HEK293 (cell line): ENCODE data around the gene QPCTL.
"Not testable (repeated sequence)": the region's sequence is repeated elsewhere in the genome, so short reads cannot be mapped to it uniquely, and the experiment has no call there.

Experiments used
- CTCF ChIA-PET: fragments of 350-600 bp; formaldehyde crosslinking; extraction: SDS; loops from one replicate; lab custom pipeline; 2021; ENCODE audit warnings: antibody characterized with exemption; lab: Yijun Ruan, JAX
- POLR2A ChIA-PET: fragments of 300-600 bp; formaldehyde crosslinking; extraction: SDS; loops from one replicate; lab custom pipeline; 2020; ENCODE audit warnings: antibody characterized with exemption, inconsistent platforms; lab: Yijun Ruan, JAX
- H3K27ac ChIP-seq: fragments of 200-500 bp; sonication (Bioruptor generic); 2 replicates; pipeline ENCODE4 v1.5.1; 2014; ENCODE audit warnings: low read depth, low read length, control low read depth, inconsistent platforms; ENCODE audit errors: extremely low read depth
- H3K36me3 ChIP-seq, 2 experiments: fragments of 200-500 bp in 1 of 2; sonication (Bioruptor generic) in 1 of 2; 1 replicate in 1 of 2; 2 replicates in 1 of 2; pipeline ENCODE4 v1.5.1; 2014 to 2017; ENCODE audit warnings: inconsistent platforms in 2 of 2, low read length in 2 of 2; ENCODE audit not compliant: control insufficient read depth in 2 of 2, insufficient read depth in 1 of 2
- H3K4me1 ChIP-seq: fragments of 200-500 bp; sonication (Bioruptor generic); 2 replicates; pipeline ENCODE4 v1.5.1; 2014; ENCODE audit warnings: mild to moderate bottlenecking, low read length, inconsistent platforms; ENCODE audit not compliant: control insufficient read depth, insufficient read depth
- H3K4me3 ChIP-seq: 2 replicates; pipeline ENCODE4 v1.5.1; 2011; ENCODE audit warnings: low read depth, mild to moderate bottlenecking, control low read depth, low read length, moderate library complexity
- H3K9me3 ChIP-seq: fragments of 200-500 bp; sonication (Bioruptor generic); 2 replicates; pipeline ENCODE4 v1.5.1; 2014; ENCODE audit warnings: low read depth, low read length, inconsistent platforms; ENCODE audit not compliant: control insufficient read depth, insufficient read depth
- EGR2 ChIP-seq: fragments of 450-650 bp; formaldehyde crosslinking; IDR thresholded peaks from 2 replicates; pipeline ENCODE4 v1.5.1; 2016; ENCODE audit warnings: low read depth, missing biosample characterization, missing genetic modification characterization
- GLIS1 ChIP-seq: fragments of 450-650 bp; formaldehyde crosslinking; IDR thresholded peaks from 2 replicates; pipeline ENCODE4 v1.5.1; 2016; ENCODE audit warnings: missing biosample characterization, missing genetic modification characterization
- HOXA7 ChIP-seq: sonication (generic); formaldehyde crosslinking; IDR thresholded peaks from 2 replicates; pipeline ENCODE4 v1.8.1; 2022; ENCODE audit warnings: missing genetic modification reagents, borderline replicate concordance
- HOXD13 ChIP-seq: sonication (generic); formaldehyde crosslinking; IDR thresholded peaks from 2 replicates; pipeline ENCODE4 v1.8.0; 2022; ENCODE audit warnings: missing genetic modification reagents, borderline replicate concordance
- KLF7 ChIP-seq: fragments of 450-650 bp; formaldehyde crosslinking; IDR thresholded peaks from 2 replicates; pipeline ENCODE4 v1.5.1; 2016; ENCODE audit warnings: missing biosample characterization, missing genetic modification characterization, borderline replicate concordance
- MYNN ChIP-seq: fragments of 450-650 bp; formaldehyde crosslinking; IDR thresholded peaks from 2 replicates; pipeline ENCODE4 v1.5.1; 2016; ENCODE audit warnings: missing biosample characterization, missing genetic modification characterization, borderline replicate concordance
- PBX3 ChIP-seq: sonication (generic); formaldehyde crosslinking; IDR thresholded peaks from 2 replicates; pipeline ENCODE4 v1.8.1; 2022; ENCODE audit warnings: mild to moderate bottlenecking, moderate library complexity, missing genetic modification reagents
- SALL2 ChIP-seq: fragments of 450-650 bp; formaldehyde crosslinking; IDR thresholded peaks from 2 replicates; pipeline ENCODE4 v1.5.0; 2017; ENCODE audit warnings: missing biosample characterization, mild to moderate bottlenecking, missing genetic modification characterization, borderline replicate concordance
- SP2 ChIP-seq: fragments of 450-650 bp; formaldehyde crosslinking; IDR thresholded peaks from 2 replicates; pipeline ENCODE4 v1.5.1; 2016; ENCODE audit warnings: missing biosample characterization, missing genetic modification characterization
- SP3 ChIP-seq: fragments of 450-650 bp; formaldehyde crosslinking; IDR thresholded peaks from 2 replicates; pipeline ENCODE4 v1.5.1; 2016; ENCODE audit warnings: missing biosample characterization, missing genetic modification characterization
- TRIM28 ChIP-seq: IDR thresholded peaks from 2 replicates; pipeline ENCODE4 v1.6.1; 2011; ENCODE audit warnings: low read length, control low read depth, borderline replicate concordance
- YY1 ChIP-seq: fragments of 450-650 bp; formaldehyde crosslinking; IDR thresholded peaks from 2 replicates; pipeline ENCODE4 v1.5.1; 2018; ENCODE audit warnings: missing biosample characterization, missing genetic modification characterization
- ZBTB49 ChIP-seq: fragments of 450-650 bp; formaldehyde crosslinking; IDR thresholded peaks from 2 replicates; pipeline ENCODE4 v1.5.1; 2016; ENCODE audit warnings: missing biosample characterization, missing genetic modification characterization, low read depth
- ZNF175 ChIP-seq: fragments of 450-650 bp; formaldehyde crosslinking; IDR thresholded peaks from 2 replicates; pipeline ENCODE4 v1.5.1; 2016; ENCODE audit warnings: missing biosample characterization, missing genetic modification characterization
- ZNF366 ChIP-seq: fragments of 450-650 bp; formaldehyde crosslinking; conservative IDR thresholded peaks from 2 replicates; pipeline ENCODE4 v1.5.1; 2016; ENCODE audit warnings: missing biosample characterization, missing genetic modification characterization
- ZNF488 ChIP-seq: fragments of 450-650 bp; formaldehyde crosslinking; IDR thresholded peaks from 2 replicates; pipeline ENCODE4 v1.5.1; 2016; ENCODE audit warnings: missing biosample characterization, missing genetic modification characterization
- ZNF610 ChIP-seq: fragments of 450-650 bp; formaldehyde crosslinking; IDR thresholded peaks from 2 replicates; pipeline ENCODE4 v1.5.1; 2016; ENCODE audit warnings: missing biosample characterization, missing genetic modification characterization, borderline replicate concordance
- ZNF624 ChIP-seq: fragments of 450-650 bp; formaldehyde crosslinking; IDR thresholded peaks from 2 replicates; pipeline ENCODE4 v1.5.1; 2017; ENCODE audit warnings: missing biosample characterization, missing genetic modification characterization
- ZNF629 ChIP-seq: fragments of 450-650 bp; formaldehyde crosslinking; IDR thresholded peaks from 2 replicates; pipeline ENCODE4 v1.5.1; 2017; ENCODE audit warnings: missing biosample characterization, missing genetic modification characterization
- ZNF692 ChIP-seq: fragments of 450-650 bp; formaldehyde crosslinking; IDR thresholded peaks from 2 replicates; pipeline ENCODE4 v1.5.1; 2016; ENCODE audit warnings: missing biosample characterization, missing genetic modification characterization

Gene QPCTL

GRCh38 chr19:45747513-45747912 is 55.0 kb downstream of the QPCTL start:
- Histone ChIP-seq H3K4me1 (no peaks in the 10 kb centered on the region), H3K4me3 (no peak overlapping the region), H3K27ac (no peak overlapping the region), H3K36me3 (no peaks in the 10 kb centered on the region), H3K9me3 (no peaks in the 10 kb centered on the region)
- ChIA-PET CTCF (no interaction called here), POLR2A (no interaction called here)
- TF ChIP-seq SP3 (tag by site-specific recombination) (no peak), ZNF610 (tag by site-specific recombination) (no peak), SALL2 (tag by site-specific recombination) (no peak), PBX3 (CRISPR knock-in tag) (no peak), ZNF692 (no peak), HOXA7 (no peak), MYNN (tag by site-specific recombination) (no peak), YY1 (no peak), ZNF488 (tag by site-specific recombination) (no peak), TRIM28 (no peak), ZBTB49 (no peak), EGR2 (tag by site-specific recombination) (no peak), KLF7 (tag by site-specific recombination) (no peak), HOXD13 (CRISPR knock-in tag) (no peak), SP2 (tag by site-specific recombination) (no peak), ZNF624 (tag by site-specific recombination) (no peak), ZNF366 (tag by site-specific recombination) (no peak), GLIS1 (no peak), ZNF175 (tag by site-specific recombination) (no peak), ZNF629 (tag by site-specific recombination) (no peak)

GRCh38 chr19:45751483-45751882 is 59.0 kb downstream of the QPCTL start:
- H3K4me3 ChIP-seq, H3K36me3 ChIP-seq, H3K27ac ChIP-seq, H3K4me1 ChIP-seq, H3K9me3 ChIP-seq, CTCF ChIA-PET: not testable (repeated sequence)
- POLR2A ChIA-PET, result interaction anchor here (1.7 kb wide), 1 partner anchor 16 kb away, joined by 10 read pairs; no protein-coding TSS in a partner anchor
